Measurements from ENCODE around the gene CCT8. TPM values are rescaled to one million over a fixed set of nuclear protein-coding genes. Genes with fewer than 3 reads are reported as not detected.

Gene CCT8
- total RNA-seq, 3 donors from 2014 or later (not counting 1 experiment from before 2014, with no cell fraction given): 76.2 to 90.3 (median 82.9) TPM

GRCh38 chr21:29102791-29103257 is 29.4 kb upstream of the CCT8 start:
- H3K27ac ChIP-seq (ENCODE audit: low read length): no peak overlapping the region
- no peak for DNase-seq
- H3K27ac Mint-ChIP-seq: no peak overlapping the region
- intact Hi-C loops (cut with micrococcal nuclease): no loop called here
- H3K27me3 Mint-ChIP-seq (ENCODE audit: low read depth in 2 of 2): no peaks in the 10 kb centered on the region
- no peak overlapping the region for H3K4me3 ChIP-seq (ENCODE audit: low read length)
- 100% methylated on average over 1 of the region's 2 CpGs for WGBS (ENCODE audit: insufficient coverage)
- no peak for ATAC-seq
- no peaks in the 10 kb centered on the region for H3K27me3 ChIP-seq (ENCODE audit: control insufficient read depth, insufficient read depth, low read length)
- H3K36me3 ChIP-seq (ENCODE audit: control insufficient read depth, insufficient read depth, low read length): no peaks in the 10 kb centered on the region
- H3K9me3 ChIP-seq (ENCODE audit: control insufficient read depth, insufficient read depth, low read length): no peaks in the 10 kb centered on the region
- H3K4me3 Mint-ChIP-seq: no peak overlapping the region
- no peaks in the 10 kb centered on the region for H3K36me3 Mint-ChIP-seq
- H3K4me1 Mint-ChIP-seq: no peaks in the 10 kb centered on the region
- H3K9me3 Mint-ChIP-seq: no peaks in the 10 kb centered on the region
- no peak for TF ChIP-seq CTCF (IDR thresholded peaks at IDR 0.05)
- no peaks in the 10 kb centered on the region for H3K4me1 ChIP-seq (ENCODE audit: control insufficient read depth, insufficient read depth, low read length)

- 81% methylated on average over 1 of the region's 2 CpGs for WGBS (ENCODE audit: insufficient coverage)
- Histone ChIP-seq H3K36me3 (ENCODE audit: control insufficient read depth, insufficient read depth, low read length) (no peaks in the 10 kb centered on the region), H3K27ac (ENCODE audit: low read length) (no peak overlapping the region), H3K27me3 (ENCODE audit: control insufficient read depth, insufficient read depth, low read length) (no peaks in the 10 kb centered on the region), H3K4me1 (ENCODE audit: control insufficient read depth, insufficient read depth, low read length) (no peaks in the 10 kb centered on the region), H3K9me3 (ENCODE audit: control insufficient read depth, insufficient read depth, low read length) (no peaks in the 10 kb centered on the region), H3K4me3 (ENCODE audit: low read length) (no peak overlapping the region)
- H3K4me1 Mint-ChIP-seq: no peaks in the 10 kb centered on the region
- no peak for DNase-seq
- no peaks in the 10 kb centered on the region for H3K9me3 Mint-ChIP-seq
- no peak overlapping the region for H3K27ac Mint-ChIP-seq
- TF ChIP-seq CTCF (IDR thresholded peaks at IDR 0.05): no peak
- no peak overlapping the region for H3K4me3 Mint-ChIP-seq
- ATAC-seq: no peak
- intact Hi-C loops (cut with micrococcal nuclease): no loop called here
- H3K27me3 Mint-ChIP-seq (ENCODE audit: low read depth in 2 of 2): no peaks in the 10 kb centered on the region
- no peaks in the 10 kb centered on the region for H3K36me3 Mint-ChIP-seq
These were observed 24.7 kb upstream of the CCT8 start for GRCh38 chr21:29098156-29098555.

GRCh38 chr21:29096218-29097015 is 23.0 kb upstream of the CCT8 start:
- Histone ChIP-seq H3K27ac (ENCODE audit: low read length) (no peak overlapping the region), H3K4me1 (ENCODE audit: control insufficient read depth, insufficient read depth, low read length) (no peaks in the 10 kb centered on the region), H3K4me3 (ENCODE audit: low read length) (no peak overlapping the region), H3K9me3 (ENCODE audit: control insufficient read depth, insufficient read depth, low read length) (no peaks in the 10 kb centered on the region), H3K36me3 (ENCODE audit: control insufficient read depth, insufficient read depth, low read length) (peaks cover 3% of the 10 kb centered on the region), H3K27me3 (ENCODE audit: control insufficient read depth, insufficient read depth, low read length) (no peaks in the 10 kb centered on the region)
- DNase-seq (no peak), ATAC-seq (no peak)
- H3K27ac Mint-ChIP-seq: no peak overlapping the region
- no peak overlapping the region for H3K4me3 Mint-ChIP-seq
- no peaks in the 10 kb centered on the region for H3K9me3 Mint-ChIP-seq
- 91% methylated on average over 4 of the region's 8 CpGs for WGBS (ENCODE audit: insufficient coverage)
- no peaks in the 10 kb centered on the region for H3K27me3 Mint-ChIP-seq (ENCODE audit: low read depth in 2 of 2)
- no peaks in the 10 kb centered on the region for H3K36me3 Mint-ChIP-seq
- TF ChIP-seq CTCF (IDR thresholded peaks at IDR 0.05): no peak
- no peaks in the 10 kb centered on the region for H3K4me1 Mint-ChIP-seq
- intact Hi-C loops (cut with micrococcal nuclease): no loop called here

All from natural killer cell (primary cell).